MCF 10A (cell line): ENCODE measurements around the gene MARCHF11. TPM values are rescaled to one million over a fixed set of nuclear protein-coding genes. Genes with fewer than 3 reads are reported as not detected.

ENCODE experiments used
- BruUV-seq: library from RNA; stranded (reverse); fragments of 400-500 nt; replicated peaks from 2 replicates; lab custom pipeline; 2021; lab: Mats Ljungman, UMichigan
- CTCF ChIA-PET: fragments of 300-600 bp; sonication (Branson Sonifier 250); formaldehyde crosslinking; extraction: SDS; loops from one replicate; lab custom pipeline; 2021; ENCODE audit warnings: antibody characterized with exemption, inconsistent platforms; lab: Yijun Ruan, JAX
- POLR2A ChIA-PET: fragments of 300-600, 350-650 bp; sonication (Branson Sonifier 250); formaldehyde crosslinking; extraction: SDS; loops from one replicate; lab custom pipeline; 2020; ENCODE audit warnings: antibody characterized with exemption, inconsistent platforms; lab: Yijun Ruan, JAX
- DNase-seq: peaks from one replicate; pipeline ENCODE4 v3.0.0-alpha.2; 2018; ENCODE audit not compliant: unreplicated experiment
- H3K27ac Mint-ChIP-seq: one replicate; pipeline ENCODE4 v1.8.0; 2022; ENCODE audit warnings: mild to moderate bottlenecking, low read depth, mixed read lengths; ENCODE audit not compliant: unreplicated experiment
- H3K27me3 Mint-ChIP-seq: one replicate; pipeline ENCODE4 v1.8.0; 2022; ENCODE audit warnings: mixed read lengths; ENCODE audit not compliant: insufficient read depth, unreplicated experiment
- H3K36me3 Mint-ChIP-seq: one replicate; pipeline ENCODE4 v1.8.0; 2022; ENCODE audit warnings: mild to moderate bottlenecking, moderate library complexity, mixed read lengths; ENCODE audit not compliant: insufficient read depth, unreplicated experiment
- H3K4me1 Mint-ChIP-seq: one replicate; pipeline ENCODE4 v1.8.0; 2022; ENCODE audit warnings: mixed read lengths; ENCODE audit not compliant: insufficient read depth, unreplicated experiment
- H3K4me3 Mint-ChIP-seq: one replicate; pipeline ENCODE4 v1.8.0; 2022; ENCODE audit warnings: mild to moderate bottlenecking, moderate library complexity, mixed read lengths; ENCODE audit not compliant: unreplicated experiment
- H3K9me3 Mint-ChIP-seq: one replicate; pipeline ENCODE4 v1.8.0; 2022; ENCODE audit warnings: mixed read lengths; ENCODE audit not compliant: unreplicated experiment
- CTCF ChIP-seq: fragments of 200-600 bp; IDR thresholded peaks from one replicate; pipeline ENCODE4 v1.8.0; 2022; ENCODE audit warnings: antibody characterized with exemption, mild to moderate bottlenecking; ENCODE audit not compliant: unreplicated experiment
- intact Hi-C: fragments of 100-400 bp; cut with micrococcal nuclease; formaldehyde crosslinking; loops from 2 replicates; pipeline ENCODE4 v1.14.1; 2022
- total RNA-seq: library from RNA; stranded (reverse); gene quantifications from 2 replicates; pipeline ENCODE4 v1.2.3, GENCODE V29; 2022

Gene MARCHF11
- total RNA-seq, 1 experiment from 2014 or later = not detected

GRCh38 chr5:16128944-16129343 is 50.6 kb downstream of the MARCHF11 start:
- CTCF ChIA-PET = interaction anchor here (1.0 kb wide), 1 partner anchor 32 kb away, joined by 3 read pairs; no protein-coding TSS in a partner anchor
- POLR2A ChIA-PET = no interaction called here

GRCh38 chr5:16127865-16128544 is 51.6 kb downstream of the MARCHF11 start:
- no peak for TF ChIP-seq CTCF
- H3K27ac Mint-ChIP-seq = no peak overlapping the region
- H3K27me3 Mint-ChIP-seq = peaks cover 76% of the 10 kb centered on the region
- BruUV-seq = no TSS peak
- H3K9me3 Mint-ChIP-seq = peaks cover 3% of the 10 kb centered on the region
- ChIA-PET POLR2A (no interaction called here), CTCF (interaction anchor here (1.0 kb wide), 1 partner anchor 32 kb away, joined by 3 read pairs; no protein-coding TSS in a partner anchor)
- no peak for DNase-seq
- H3K4me3 Mint-ChIP-seq = no peak overlapping the region
- H3K36me3 Mint-ChIP-seq = no peaks in the 10 kb centered on the region
- no peaks in the 10 kb centered on the region for H3K4me1 Mint-ChIP-seq
- intact Hi-C loops = no loop called here

More at GRCh38 chr5:16128944-16129343, 50.6 kb downstream of the MARCHF11 start:
- Mint-ChIP-seq H3K4me1 (no peaks in the 10 kb centered on the region), H3K27ac (no peak overlapping the region), H3K4me3 (no peak overlapping the region), H3K27me3 (peaks cover 76% of the 10 kb centered on the region), H3K36me3 (no peaks in the 10 kb centered on the region), H3K9me3 (peaks cover 7% of the 10 kb centered on the region)
- TF ChIP-seq CTCF = no peak
- DNase-seq = no peak
- BruUV-seq = no TSS peak
- intact Hi-C loops = no loop called here

GRCh38 chr5:16120579-16120978 is 59.0 kb downstream of the MARCHF11 start:
- POLR2A ChIA-PET = interaction anchor here (0.6 kb wide), 1 partner anchor 13 kb away, joined by 3 read pairs; no protein-coding TSS in a partner anchor
- DNase-seq = no peak
- Mint-ChIP-seq H3K9me3 (peaks cover 6% of the 10 kb centered on the region), H3K36me3 (no peaks in the 10 kb centered on the region), H3K4me3 (no peak overlapping the region), H3K27ac (no peak overlapping the region), H3K27me3 (peaks cover 25% of the 10 kb centered on the region), H3K4me1 (no peaks in the 10 kb centered on the region)
- intact Hi-C loops = no loop called here
- BruUV-seq = no TSS peak
- CTCF ChIA-PET = no interaction called here
- no peak for TF ChIP-seq CTCF

- no TSS peak for BruUV-seq
- peaks cover 25% of the 10 kb centered on the region for H3K27me3 Mint-ChIP-seq
- POLR2A ChIA-PET = interaction anchor here (0.6 kb wide), 1 partner anchor 13 kb away, joined by 3 read pairs; no protein-coding TSS in a partner anchor
- H3K4me1 Mint-ChIP-seq = no peaks in the 10 kb centered on the region
- H3K4me3 Mint-ChIP-seq = no peak overlapping the region
- no peak overlapping the region for H3K27ac Mint-ChIP-seq
- intact Hi-C loops = no loop called here
- no peaks in the 10 kb centered on the region for H3K36me3 Mint-ChIP-seq
- H3K9me3 Mint-ChIP-seq = peaks cover 6% of the 10 kb centered on the region
- no peak for TF ChIP-seq CTCF
- CTCF ChIA-PET = no interaction called here
- DNase-seq = no peak
Observed at GRCh38 chr5:16119790-16120189, 59.8 kb downstream of the MARCHF11 start.
